ENCODE results near the gene RPL23.

Gene RPL23

DNA sequence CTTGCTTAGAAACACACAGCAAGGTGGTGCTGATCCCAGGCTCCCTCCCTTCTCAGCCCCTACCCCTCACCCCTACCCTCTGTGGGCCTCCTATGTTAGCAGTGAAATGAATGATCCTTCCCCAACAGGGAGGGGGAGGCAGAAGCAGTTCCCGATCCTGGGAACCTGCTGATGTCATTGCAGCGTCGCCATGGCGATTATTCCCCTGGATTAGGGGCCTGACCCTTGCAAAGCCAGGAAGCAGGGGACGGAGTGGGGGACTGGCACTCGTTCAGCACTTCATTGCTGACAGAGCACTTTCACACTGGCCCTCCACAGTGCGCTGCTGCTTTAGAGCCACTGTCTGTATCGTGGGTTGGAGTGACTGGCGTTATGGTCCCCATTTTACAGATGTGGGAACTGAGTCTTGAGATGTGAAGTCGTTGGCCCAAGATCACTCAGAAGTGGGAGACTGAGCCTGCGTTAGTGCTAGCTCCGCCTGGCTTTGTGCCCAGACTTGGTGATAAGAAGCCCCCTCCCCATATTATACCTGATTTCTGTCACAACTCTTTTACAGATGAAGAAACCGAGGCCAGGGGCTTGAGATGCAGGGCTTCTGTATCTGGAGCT, 42.9 kb upstream of the RPL23 start:
- no peak overlapping the region for H3K23ac ChIP-seq (ENCODE audit: low read depth, low read length, poor library complexity)
- no peak for DNase-seq (ENCODE audit: low spot score)
- H3K9me3 ChIP-seq (replicated peaks in 1 of 2; ENCODE audit: control insufficient read depth in 2 of 2, insufficient read depth in 1 of 2, low read depth in 1 of 2, low read length in 2 of 2), result no peaks in the 10 kb centered on the region
- H2AK5ac ChIP-seq (ENCODE audit: low read depth, low read length), result peak overlapping the region; percentile 36
- peak overlapping the region; percentile 31 for H3K18ac ChIP-seq (ENCODE audit: low read length)
- no peak overlapping the region for H2BK15ac ChIP-seq (ENCODE audit: low read length)
- no peak overlapping the region for H4K91ac ChIP-seq (ENCODE audit: low read depth, low read length, poor library complexity)
- peak overlapping the region; percentile 2 for H3K4me2 ChIP-seq (ENCODE audit: insufficient read depth, low read length, poor library complexity, severe bottlenecking)
- no peak overlapping the region for H3K9ac ChIP-seq (ENCODE audit: low read depth, low read length, poor library complexity)
- no peak overlapping the region for H3K14ac ChIP-seq (ENCODE audit: low read length)
- no peak overlapping the region for H2BK12ac ChIP-seq (ENCODE audit: low read length)
- H3K4me3 ChIP-seq (ENCODE audit: low read length in 2 of 2), result no peak overlapping the region
- no CpG with 5 or more reads among the region's 13 CpGs for WGBS, 2 donors (ENCODE audit: extremely low coverage in 2 of 2, insufficient read length in 2 of 2, insufficient replicate concordance in 1 of 2)
- H3K27ac ChIP-seq (replicated peaks; ENCODE audit: low read length), result peak overlapping the region; percentile 43
- H3K79me1 ChIP-seq (ENCODE audit: low read depth, low read length), result peaks cover 3% of the 10 kb centered on the region
- H2AFZ ChIP-seq (ENCODE audit: low read length), result no peak overlapping the region
- peaks cover 7 to 81% of the 10 kb centered on the region in 2 donors for H3K36me3 ChIP-seq (replicated peaks in 1 of 2; ENCODE audit: control insufficient read depth in 2 of 2, insufficient read depth in 2 of 2, low read length in 2 of 2)
- no peaks in the 10 kb centered on the region for H3K27me3 ChIP-seq (ENCODE audit: control insufficient read depth in 3 of 3, insufficient read depth in 3 of 3, low read depth in 1 of 3, low read length in 3 of 3)
- H3K4ac ChIP-seq (ENCODE audit: low read length), result no peak overlapping the region
- no peak overlapping the region for H4K8ac ChIP-seq (ENCODE audit: low read depth, low read length)
- H2BK5ac ChIP-seq (ENCODE audit: low read length), result peak overlapping the region; percentile 14
- peaks cover 4 to 30% of the 10 kb centered on the region in 2 donors for H3K4me1 ChIP-seq (ENCODE audit: control insufficient read depth in 2 of 2, insufficient read depth in 1 of 2, low read depth in 1 of 2, low read length in 2 of 2)
- no peak overlapping the region for H2BK120ac ChIP-seq (ENCODE audit: low read depth, low read length)

DNA sequence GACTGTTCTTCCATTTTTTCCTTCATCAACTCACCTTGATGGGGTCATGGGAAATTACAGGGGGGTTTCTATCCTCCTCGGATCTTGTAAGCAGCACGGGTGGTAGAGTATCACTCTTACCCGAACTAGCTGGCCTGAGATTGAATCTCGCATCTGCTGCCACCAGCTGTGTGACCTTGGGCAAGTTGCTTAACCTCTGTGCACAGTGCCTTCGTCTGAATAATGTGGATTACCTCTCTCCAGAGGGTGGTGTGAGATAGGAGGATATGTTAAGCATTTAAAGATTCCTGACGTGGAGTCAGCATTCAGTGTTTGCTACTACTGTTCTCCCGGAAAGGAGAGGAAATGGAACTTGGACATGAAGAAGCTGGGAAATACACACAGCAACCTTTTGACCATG, 40.8 kb upstream of the RPL23 start:
- Histone ChIP-seq H4K8ac (ENCODE audit: low read depth, low read length) (no peak overlapping the region), H3K27ac (replicated peaks; ENCODE audit: low read length) (no peak overlapping the region)

DNA sequence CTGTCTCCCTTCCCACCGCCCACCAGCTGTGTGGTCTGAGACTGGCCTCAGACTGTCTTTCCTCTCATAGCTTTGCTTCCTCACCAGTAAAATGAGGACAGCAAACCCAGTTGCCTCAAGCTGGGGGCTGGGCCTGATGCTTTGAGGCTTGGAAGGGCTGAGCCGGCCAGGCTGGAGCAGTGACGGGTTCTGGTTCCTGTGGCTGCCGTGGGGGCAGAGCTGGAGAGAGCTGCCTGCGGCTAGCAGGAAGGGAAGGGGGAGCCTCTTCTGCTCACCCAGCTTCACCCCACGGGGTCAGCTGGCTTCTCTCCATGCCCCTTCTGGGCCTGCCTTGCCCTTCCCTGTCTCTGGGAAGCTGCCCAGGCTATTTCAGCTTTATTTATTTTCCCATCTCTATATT, 40.1 kb upstream of the RPL23 start:
- Histone ChIP-seq H4K8ac (ENCODE audit: low read depth, low read length) (no peak overlapping the region), H3K4me3 (ENCODE audit: low read length in 2 of 2) (no peak overlapping the region), H3K36me3 (replicated peaks in 1 of 2; ENCODE audit: control insufficient read depth in 2 of 2, insufficient read depth in 2 of 2, low read length in 2 of 2) (peaks cover 13 to 86% of the 10 kb centered on the region in 2 donors), H3K27me3 (ENCODE audit: control insufficient read depth in 3 of 3, insufficient read depth in 3 of 3, low read depth in 1 of 3, low read length in 3 of 3) (no peaks in the 10 kb centered on the region), H2BK5ac (ENCODE audit: low read length) (peak overlapping the region; percentile 32), H2AK5ac (ENCODE audit: low read depth, low read length) (peak overlapping the region; percentile 35), H3K79me1 (ENCODE audit: low read depth, low read length) (peaks cover 5% of the 10 kb centered on the region), H3K14ac (ENCODE audit: low read length) (peak overlapping the region; percentile 4), H2BK120ac (ENCODE audit: low read depth, low read length) (no peak overlapping the region), H2BK12ac (ENCODE audit: low read length) (no peak overlapping the region), H3K18ac (ENCODE audit: low read length) (no peak overlapping the region), H3K9ac (ENCODE audit: low read depth, low read length, poor library complexity) (no peak overlapping the region), H2BK15ac (ENCODE audit: low read length) (no peak overlapping the region), H4K91ac (ENCODE audit: low read depth, low read length, poor library complexity) (no peak overlapping the region), H3K9me3 (replicated peaks in 1 of 2; ENCODE audit: control insufficient read depth in 2 of 2, insufficient read depth in 1 of 2, low read depth in 1 of 2, low read length in 2 of 2) (no peaks in the 10 kb centered on the region), H3K4me1 (ENCODE audit: control insufficient read depth in 2 of 2, insufficient read depth in 1 of 2, low read depth in 1 of 2, low read length in 2 of 2) (peaks cover 0 to 21% of the 10 kb centered on the region in 2 donors), H3K23ac (ENCODE audit: low read depth, low read length, poor library complexity) (peak overlapping the region; percentile 35), H3K27ac (replicated peaks; ENCODE audit: low read length) (peak overlapping the region; percentile 15), H3K4ac (ENCODE audit: low read length) (no peak overlapping the region), H2AFZ (ENCODE audit: low read length) (no peak overlapping the region), H3K4me2 (ENCODE audit: insufficient read depth, low read length, poor library complexity, severe bottlenecking) (no peak overlapping the region)
- WGBS, 2 donors (ENCODE audit: extremely low coverage in 2 of 2, insufficient read length in 2 of 2, insufficient replicate concordance in 1 of 2), result no CpG with 5 or more reads among the region's 6 CpGs
- no peak for DNase-seq (ENCODE audit: low spot score)

More for the DNA sequence above, 40.8 kb upstream of the RPL23 start:
- peaks cover 0 to 21% of the 10 kb centered on the region in 2 donors for H3K4me1 ChIP-seq (ENCODE audit: control insufficient read depth in 2 of 2, insufficient read depth in 1 of 2, low read depth in 1 of 2, low read length in 2 of 2)
- no peak overlapping the region for H2BK12ac ChIP-seq (ENCODE audit: low read length)
- peak overlapping the region; percentile 35 for H2AK5ac ChIP-seq (ENCODE audit: low read depth, low read length)
- no peaks in the 10 kb centered on the region for H3K9me3 ChIP-seq (replicated peaks in 1 of 2; ENCODE audit: control insufficient read depth in 2 of 2, insufficient read depth in 1 of 2, low read depth in 1 of 2, low read length in 2 of 2)
- H3K18ac ChIP-seq (ENCODE audit: low read length), result no peak overlapping the region
- no peak overlapping the region for H2BK120ac ChIP-seq (ENCODE audit: low read depth, low read length)
- H3K9ac ChIP-seq (ENCODE audit: low read depth, low read length, poor library complexity), result no peak overlapping the region
- no peaks in the 10 kb centered on the region for H3K27me3 ChIP-seq (ENCODE audit: control insufficient read depth in 3 of 3, insufficient read depth in 3 of 3, low read depth in 1 of 3, low read length in 3 of 3)
- H3K79me1 ChIP-seq (ENCODE audit: low read depth, low read length), result peaks cover 3% of the 10 kb centered on the region
- no peak overlapping the region for H3K4me3 ChIP-seq (ENCODE audit: low read length in 2 of 2)
- no peak overlapping the region for H3K4me2 ChIP-seq (ENCODE audit: insufficient read depth, low read length, poor library complexity, severe bottlenecking)
- no peak overlapping the region for H2BK15ac ChIP-seq (ENCODE audit: low read length)
- no peak overlapping the region for H2AFZ ChIP-seq (ENCODE audit: low read length)
- no CpG with 5 or more reads among the region's 7 CpGs for WGBS, 2 donors (ENCODE audit: extremely low coverage in 2 of 2, insufficient read length in 2 of 2, insufficient replicate concordance in 1 of 2)
- no peak overlapping the region for H3K23ac ChIP-seq (ENCODE audit: low read depth, low read length, poor library complexity)
- no peak for DNase-seq (ENCODE audit: low spot score)
- peaks cover 9 to 86% of the 10 kb centered on the region in 2 donors for H3K36me3 ChIP-seq (replicated peaks in 1 of 2; ENCODE audit: control insufficient read depth in 2 of 2, insufficient read depth in 2 of 2, low read length in 2 of 2)
- H4K91ac ChIP-seq (ENCODE audit: low read depth, low read length, poor library complexity), result no peak overlapping the region
- no peak overlapping the region for H3K14ac ChIP-seq (ENCODE audit: low read length)
- H2BK5ac ChIP-seq (ENCODE audit: low read length), result no peak overlapping the region
- H3K4ac ChIP-seq (ENCODE audit: low read length), result no peak overlapping the region

DNA sequence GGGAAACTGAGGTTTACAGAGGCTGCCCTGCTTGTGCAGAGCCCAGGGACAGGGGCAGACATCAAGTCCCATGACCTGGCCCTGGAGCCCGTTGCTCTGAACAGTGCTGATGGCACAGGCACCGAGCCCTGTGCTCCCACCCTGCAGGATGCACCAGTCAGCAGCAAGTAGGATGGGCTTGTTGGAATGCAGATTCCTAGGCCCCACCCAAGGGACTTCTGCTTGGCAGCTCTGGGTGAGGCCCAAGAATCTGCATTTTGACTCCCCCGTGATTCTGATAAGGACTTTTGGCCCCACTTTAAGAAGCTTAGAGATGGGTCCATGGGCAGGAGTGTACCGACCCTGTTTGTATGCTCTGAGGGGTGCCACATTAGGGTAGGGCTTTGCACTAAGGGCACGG, 39.6 kb upstream of the RPL23 start:
- H2AK5ac ChIP-seq (ENCODE audit: low read depth, low read length), result no peak overlapping the region
- H3K27ac ChIP-seq (replicated peaks; ENCODE audit: low read length), result no peak overlapping the region
- H3K4ac ChIP-seq (ENCODE audit: low read length), result no peak overlapping the region
- peaks cover 5% of the 10 kb centered on the region for H3K79me1 ChIP-seq (ENCODE audit: low read depth, low read length)
- no peak overlapping the region for H4K91ac ChIP-seq (ENCODE audit: low read depth, low read length, poor library complexity)
- peaks cover 11 to 82% of the 10 kb centered on the region in 2 donors for H3K36me3 ChIP-seq (replicated peaks in 1 of 2; ENCODE audit: control insufficient read depth in 2 of 2, insufficient read depth in 2 of 2, low read length in 2 of 2)
- no peak overlapping the region for H3K4me2 ChIP-seq (ENCODE audit: insufficient read depth, low read length, poor library complexity, severe bottlenecking)
- H3K9ac ChIP-seq (ENCODE audit: low read depth, low read length, poor library complexity), result no peak overlapping the region
- no peak overlapping the region for H2AFZ ChIP-seq (ENCODE audit: low read length)
- no peak overlapping the region for H2BK12ac ChIP-seq (ENCODE audit: low read length)
- H3K27me3 ChIP-seq (ENCODE audit: control insufficient read depth in 3 of 3, insufficient read depth in 3 of 3, low read depth in 1 of 3, low read length in 3 of 3), result no peaks in the 10 kb centered on the region
- WGBS, 2 donors (ENCODE audit: extremely low coverage in 2 of 2, insufficient read length in 2 of 2, insufficient replicate concordance in 1 of 2), result no CpG with 5 or more reads among the region's 5 CpGs
- no peak overlapping the region for H2BK120ac ChIP-seq (ENCODE audit: low read depth, low read length)
- no peak overlapping the region for H3K14ac ChIP-seq (ENCODE audit: low read length)
- H2BK5ac ChIP-seq (ENCODE audit: low read length), result no peak overlapping the region
- no peaks in the 10 kb centered on the region for H3K9me3 ChIP-seq (replicated peaks in 1 of 2; ENCODE audit: control insufficient read depth in 2 of 2, insufficient read depth in 1 of 2, low read depth in 1 of 2, low read length in 2 of 2)
- H3K18ac ChIP-seq (ENCODE audit: low read length), result no peak overlapping the region
- H3K4me1 ChIP-seq (ENCODE audit: control insufficient read depth in 2 of 2, insufficient read depth in 1 of 2, low read depth in 1 of 2, low read length in 2 of 2), result peaks cover 0 to 21% of the 10 kb centered on the region in 2 donors
- H2BK15ac ChIP-seq (ENCODE audit: low read length), result no peak overlapping the region
- H4K8ac ChIP-seq (ENCODE audit: low read depth, low read length), result peak overlapping the region; percentile 88
- no peak overlapping the region for H3K4me3 ChIP-seq (ENCODE audit: low read length in 2 of 2)
- DNase-seq (ENCODE audit: low spot score), result no peak
- H3K23ac ChIP-seq (ENCODE audit: low read depth, low read length, poor library complexity), result no peak overlapping the region
